Measurements from ENCODE around the gene RNF223.
A peak's percentile ranks its signal among the peaks of the same experiment; 100 is the strongest.
"Not testable (repeated sequence)": the region's sequence is repeated elsewhere in the genome, so short reads cannot be mapped to it uniquely, and the experiment has no call there.

RNF223 gene

DNA sequence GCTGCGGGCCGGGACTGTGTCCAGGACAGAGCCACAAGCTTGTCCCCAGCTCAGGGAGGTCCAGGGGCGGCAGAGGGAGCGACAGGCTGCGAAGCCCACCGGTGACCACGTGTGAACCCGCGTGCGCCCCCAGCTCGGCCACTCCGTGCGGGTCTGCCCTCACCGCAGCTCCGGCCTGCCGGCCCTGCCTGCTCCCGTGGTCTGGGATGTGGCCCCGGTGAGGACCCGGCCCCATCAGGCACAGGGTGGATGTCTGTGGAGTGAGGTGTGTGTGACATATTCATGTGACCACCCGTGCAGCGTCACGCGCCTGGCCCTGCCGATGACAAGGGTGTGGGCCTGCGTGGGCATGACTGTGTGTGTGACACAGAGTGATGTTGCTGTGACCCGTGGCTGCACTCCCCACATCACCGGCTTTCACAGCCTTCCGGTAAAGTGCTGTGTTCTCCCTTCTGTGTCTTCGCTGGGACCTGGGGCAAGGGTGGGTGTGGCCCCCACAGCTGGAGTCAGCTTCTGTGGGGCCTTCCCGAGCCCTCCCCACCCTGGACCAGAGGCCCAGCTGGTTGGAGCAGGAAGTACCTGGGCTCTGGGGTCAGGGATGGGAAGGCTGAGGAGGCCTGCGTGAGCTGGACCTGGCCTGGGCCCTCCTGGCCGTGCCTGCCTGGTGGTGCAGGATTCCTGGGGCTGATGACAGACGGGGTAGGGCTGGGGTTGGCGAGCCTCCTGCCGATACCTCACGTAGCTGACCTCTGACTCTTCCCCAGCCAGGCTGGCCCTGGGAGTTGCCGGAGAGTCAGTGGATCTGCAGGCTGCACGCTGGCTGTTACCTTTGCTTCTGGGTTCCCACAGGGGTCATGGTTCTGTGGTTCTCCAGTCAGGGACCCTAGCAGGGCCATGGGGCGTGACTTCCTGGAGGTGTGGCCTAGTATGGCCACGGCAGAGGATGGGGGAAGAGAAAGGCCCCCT lies 4.1 kb downstream of the RNF223 start:
- no peak for DNase-seq

DNA sequence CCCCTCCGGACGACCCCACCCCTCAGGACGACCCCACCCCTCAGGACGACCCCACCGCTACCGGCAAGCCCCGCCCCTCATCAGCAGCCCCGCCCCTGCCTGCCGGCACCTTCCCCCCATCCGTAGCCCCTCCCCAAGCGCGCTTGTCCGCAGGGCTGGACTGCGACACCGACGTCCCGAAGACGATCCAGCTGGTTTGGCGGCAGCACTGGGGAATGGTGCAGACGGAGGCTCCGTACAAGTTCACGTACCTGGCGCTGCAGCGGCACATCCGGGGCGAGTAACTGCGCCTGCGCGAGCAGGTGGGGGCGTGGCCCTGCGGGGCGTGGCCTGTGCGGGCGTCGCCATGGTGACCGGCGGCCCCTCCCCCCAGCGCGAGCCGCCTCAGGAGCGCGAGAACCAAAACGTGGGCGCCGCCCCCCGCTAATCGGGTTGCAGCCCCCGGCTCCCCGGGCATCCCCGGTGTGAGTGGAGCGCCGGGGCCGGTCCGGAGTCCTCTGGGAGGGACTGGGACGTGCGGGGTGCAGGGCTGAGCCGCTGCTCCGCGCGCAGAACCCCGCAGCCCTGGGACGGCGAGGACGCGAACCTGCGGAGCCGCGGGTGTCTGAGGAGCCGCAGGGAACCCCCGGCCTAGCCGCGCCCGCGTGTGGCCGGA lies 4.9 kb downstream of the RNF223 start:
- DNase-seq = peak; percentile 69

DNA sequence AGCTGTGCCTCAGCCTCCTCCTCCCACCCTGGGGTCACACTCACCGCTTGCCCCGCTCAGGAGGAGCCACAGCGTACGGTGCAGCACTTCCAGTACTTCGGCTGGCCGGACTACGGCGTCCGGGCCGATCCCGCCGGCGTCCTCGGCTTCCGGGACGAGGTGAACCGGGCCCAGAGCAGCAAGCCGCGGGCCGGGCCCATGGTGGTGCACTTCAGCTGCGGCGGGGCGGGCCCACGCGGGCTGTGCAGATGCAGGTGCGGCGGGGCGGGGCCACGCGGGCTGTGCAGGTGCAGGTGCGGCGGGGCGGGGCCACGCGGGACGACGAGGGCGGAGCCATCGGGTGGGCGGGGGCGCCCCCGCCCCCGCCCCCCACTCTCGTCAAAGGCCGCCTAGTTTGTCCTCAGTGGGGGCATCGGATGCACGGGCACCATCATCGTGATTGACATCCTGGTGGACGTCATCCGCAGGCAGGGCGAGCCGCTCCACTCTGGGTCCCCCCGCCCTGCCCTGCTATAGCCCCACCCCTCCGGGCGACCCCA lies 5.5 kb downstream of the RNF223 start:
- DNase-seq = peak; percentile 55

DNA sequence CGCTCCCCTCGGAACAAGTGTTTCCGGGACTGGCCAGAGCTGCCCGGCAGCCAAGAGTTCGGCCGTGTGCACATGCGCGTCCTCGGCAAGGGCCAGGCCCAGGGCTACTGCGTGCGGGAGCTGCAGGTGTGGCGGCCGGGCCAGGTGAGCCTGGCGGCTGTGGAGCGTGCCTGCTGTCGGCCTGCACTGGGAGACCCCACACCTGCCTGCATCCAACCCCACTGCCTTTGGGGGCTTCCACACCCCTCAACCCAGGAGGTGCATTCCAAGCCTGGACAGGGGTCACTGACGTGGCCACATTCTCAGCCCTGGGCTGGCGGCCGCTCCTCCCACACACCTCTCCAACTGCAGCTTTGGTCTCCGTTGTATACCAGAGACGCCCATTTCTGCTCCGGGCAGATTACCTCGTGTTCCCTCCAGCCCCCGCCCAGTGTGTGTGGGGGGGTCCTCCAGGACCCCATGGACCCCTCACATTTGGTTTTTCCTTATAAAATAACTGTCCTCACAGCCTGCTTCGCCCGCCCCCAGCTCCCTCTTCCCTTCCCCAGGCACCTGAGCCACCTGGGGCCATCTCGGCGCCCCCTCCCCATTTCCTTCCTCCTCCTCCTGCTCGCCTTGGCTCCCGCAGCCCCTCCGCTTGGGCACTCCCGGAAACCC lies 6.1 kb downstream of the RNF223 start:
- no peak for DNase-seq

DNA sequence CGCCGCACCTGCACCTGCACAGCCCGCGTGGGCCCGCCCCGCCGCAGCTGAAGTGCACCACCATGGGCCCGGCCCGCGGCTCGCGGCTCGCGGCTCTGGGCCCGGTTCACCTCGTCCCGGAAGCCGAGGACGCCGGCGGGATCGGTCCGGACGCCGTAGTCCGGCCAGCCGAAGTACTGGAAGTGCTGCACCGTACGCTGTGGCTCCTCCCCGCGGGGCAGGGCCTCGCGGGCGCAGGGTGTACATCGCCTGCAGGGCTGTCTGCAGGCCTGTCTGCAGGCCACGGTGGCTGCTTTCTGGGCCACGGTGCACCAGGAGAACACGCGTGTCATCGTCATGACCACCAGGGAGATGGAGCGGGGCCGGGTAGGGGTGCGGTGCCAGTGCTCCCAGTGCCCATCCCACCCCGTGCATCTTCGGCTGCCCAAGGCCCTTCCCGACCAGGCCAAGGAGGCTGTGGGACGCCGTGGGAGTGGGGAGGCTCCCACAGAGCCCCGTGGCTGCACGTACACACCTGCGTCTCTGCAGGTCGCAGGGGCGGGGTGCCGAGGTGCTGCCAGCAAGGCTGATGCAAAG lies 6.7 kb downstream of the RNF223 start:
- no peak for DNase-seq

DNA sequence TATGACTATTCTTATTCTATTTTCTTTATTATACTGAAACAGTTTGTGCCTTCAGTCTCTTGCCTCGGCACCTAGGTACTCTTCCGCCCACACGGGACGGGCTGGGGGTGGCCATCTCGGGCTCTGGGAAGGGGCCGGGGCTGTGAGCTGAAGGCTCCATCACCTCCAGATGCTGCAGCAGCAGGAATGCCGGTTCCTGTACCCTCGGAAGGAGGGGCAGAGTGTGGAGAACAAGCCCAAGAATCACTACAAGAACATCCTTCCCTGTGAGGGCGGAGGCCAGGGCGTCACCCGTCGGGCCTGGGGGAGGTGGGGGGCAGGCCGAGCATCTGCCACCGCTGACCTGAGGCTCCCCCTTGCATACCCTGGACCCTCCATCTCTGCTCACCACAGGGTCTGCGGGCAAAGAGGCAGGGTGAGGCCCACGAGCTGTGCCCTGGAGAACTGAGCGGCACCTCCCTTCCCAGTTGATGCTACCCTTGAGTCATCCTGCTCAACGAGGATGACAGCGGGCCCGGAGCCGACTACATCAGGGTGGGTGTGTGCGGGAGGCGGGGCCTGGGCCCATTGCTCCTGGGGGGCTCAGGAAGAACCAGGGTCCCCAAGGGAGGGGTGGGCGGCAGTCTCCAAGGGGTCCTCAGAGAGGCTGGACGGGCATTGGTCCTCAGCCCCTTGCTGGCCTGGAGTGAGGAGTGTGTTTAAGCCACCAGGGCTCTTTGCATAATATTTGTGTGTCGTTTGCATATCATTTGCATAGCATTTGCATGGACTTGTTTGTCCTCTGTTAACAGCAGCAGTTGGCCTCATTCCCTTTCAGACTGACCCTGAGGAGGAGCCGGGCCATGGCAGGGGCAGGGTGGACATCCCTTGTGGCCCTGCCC lies 7.5 kb downstream of the RNF223 start:
- no peak for DNase-seq

DNA sequence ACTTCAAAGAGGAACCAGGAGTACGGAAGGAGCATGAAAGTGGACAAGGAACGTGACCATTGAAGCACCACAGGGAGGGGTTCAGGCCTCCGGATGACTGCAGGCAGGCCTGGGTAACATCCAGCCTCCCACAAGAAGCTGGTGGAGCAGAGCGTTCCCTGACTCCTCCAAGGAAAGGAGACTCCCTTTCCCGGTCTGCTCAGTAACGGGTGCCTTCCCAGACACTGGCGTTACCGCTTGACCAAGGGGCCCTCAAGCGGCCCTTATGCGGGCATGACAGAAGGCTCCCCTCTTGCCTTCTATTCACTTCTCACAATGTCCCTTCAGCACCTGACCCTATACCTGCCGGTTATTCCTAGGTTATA lies 8.2 kb downstream of the RNF223 start:
- DNase-seq = not testable (repeated sequence)

DNA sequence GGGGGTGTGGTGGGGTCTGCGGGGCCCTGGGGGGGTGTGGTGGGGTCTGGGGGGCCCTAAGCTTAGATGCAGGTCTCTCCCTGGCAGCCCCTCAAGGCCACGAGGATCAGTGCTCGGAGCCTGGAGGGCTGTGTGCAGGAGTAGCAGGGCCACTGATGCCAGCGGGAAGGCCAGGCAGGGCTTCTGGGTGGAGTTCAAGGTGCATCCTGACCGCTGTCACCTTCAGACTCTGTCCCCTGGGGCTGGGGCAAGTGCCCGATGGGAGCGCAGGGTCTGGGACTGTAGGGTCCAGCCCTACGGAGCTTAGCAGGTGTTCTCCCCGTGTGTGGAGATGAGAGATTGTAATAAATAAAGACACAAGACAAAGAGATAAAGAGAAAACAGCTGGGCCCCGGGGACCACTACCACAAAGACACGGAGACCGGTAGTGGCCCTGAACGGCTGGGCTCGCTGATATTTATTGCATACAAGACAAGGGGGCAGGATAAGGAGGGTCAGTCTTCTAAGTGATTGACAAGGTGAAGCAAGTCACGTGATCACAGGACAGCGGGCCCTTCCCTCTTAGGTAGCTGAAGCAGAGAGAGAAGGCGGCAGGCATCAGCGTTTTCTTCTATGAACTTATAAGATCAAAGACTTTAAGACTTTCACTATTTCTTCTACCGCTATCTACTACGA lies 8.7 kb downstream of the RNF223 start:
- no peak for DNase-seq

DNA sequence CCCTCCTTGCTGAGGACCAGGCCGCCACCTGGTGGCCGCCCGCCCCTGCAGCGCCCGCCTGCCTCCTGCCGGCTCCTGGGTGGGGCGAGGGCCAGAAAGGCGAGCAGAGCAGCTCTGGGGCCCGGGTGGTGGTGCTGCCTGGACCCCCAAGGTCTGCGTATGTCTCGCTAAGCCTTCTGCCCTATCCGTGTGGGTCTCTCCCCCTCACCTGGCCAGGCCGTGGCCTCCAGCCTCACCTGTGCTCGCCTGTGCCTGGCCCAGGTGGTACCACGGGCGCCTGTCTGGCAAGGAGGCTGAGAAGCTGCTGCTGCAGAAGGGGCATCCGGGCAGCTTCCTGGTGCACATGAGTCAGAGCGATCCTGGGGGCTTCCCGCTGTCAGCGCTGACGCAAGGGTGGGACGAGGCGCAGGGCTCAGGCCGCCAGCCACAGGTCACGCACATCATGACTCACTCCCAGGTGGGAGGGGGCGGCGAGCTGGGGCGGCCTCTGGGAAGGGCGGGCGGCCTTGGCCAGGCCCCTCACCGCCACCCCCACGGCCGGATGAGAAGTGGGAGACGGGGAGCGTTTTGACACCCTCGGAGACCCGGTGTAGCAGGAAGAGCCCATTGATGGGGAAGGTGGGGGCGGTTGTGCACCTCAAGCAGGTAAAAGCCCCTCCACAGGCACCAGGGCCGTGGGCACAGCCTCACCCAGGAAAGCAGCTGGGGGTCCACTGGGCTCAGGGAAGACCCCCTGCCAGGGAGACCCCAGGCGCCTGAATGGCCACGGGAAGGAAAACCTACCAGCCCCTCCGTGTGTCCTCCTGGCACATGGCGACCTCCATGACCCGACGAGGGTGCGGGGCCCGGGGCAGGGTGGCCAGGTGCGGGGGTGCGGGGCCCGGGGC lies 9.9 kb downstream of the RNF223 start:
- peak; percentile 18 for DNase-seq

DNA sequence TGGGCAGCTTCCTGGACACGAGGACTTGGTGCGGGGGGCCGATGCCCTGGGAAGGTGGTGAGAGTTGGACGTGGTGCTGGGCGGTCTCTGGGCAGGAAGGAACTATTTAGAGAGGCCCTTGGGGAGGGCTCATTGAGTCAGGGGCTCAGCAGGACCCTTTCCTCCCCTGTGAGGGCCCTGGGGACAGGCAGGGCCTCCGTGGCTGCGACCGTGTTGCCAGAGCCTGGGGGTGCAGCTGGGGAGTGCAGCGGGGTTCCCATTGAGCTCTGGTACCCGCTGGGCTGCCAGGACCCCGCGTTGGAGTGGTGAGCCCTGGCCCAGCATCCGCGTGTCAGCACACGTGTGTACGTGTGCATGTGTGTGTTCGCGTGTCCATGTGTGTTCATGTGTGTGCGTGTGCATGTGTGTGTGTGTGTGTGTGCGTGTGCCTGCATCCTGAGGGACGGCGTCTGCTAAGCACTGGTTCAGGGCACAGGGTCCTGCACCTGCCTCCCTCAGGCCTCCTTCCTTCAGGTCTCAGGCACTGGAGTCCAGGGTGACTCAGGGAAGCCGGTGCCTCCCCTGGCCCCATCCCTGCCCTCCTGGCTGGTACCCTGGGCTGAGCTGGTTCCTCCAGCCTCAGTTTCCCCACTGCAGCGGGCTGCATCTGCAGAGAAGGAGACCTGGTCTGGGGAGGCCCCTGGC lies 10.7 kb downstream of the RNF223 start:
- no peak for DNase-seq

DNA sequence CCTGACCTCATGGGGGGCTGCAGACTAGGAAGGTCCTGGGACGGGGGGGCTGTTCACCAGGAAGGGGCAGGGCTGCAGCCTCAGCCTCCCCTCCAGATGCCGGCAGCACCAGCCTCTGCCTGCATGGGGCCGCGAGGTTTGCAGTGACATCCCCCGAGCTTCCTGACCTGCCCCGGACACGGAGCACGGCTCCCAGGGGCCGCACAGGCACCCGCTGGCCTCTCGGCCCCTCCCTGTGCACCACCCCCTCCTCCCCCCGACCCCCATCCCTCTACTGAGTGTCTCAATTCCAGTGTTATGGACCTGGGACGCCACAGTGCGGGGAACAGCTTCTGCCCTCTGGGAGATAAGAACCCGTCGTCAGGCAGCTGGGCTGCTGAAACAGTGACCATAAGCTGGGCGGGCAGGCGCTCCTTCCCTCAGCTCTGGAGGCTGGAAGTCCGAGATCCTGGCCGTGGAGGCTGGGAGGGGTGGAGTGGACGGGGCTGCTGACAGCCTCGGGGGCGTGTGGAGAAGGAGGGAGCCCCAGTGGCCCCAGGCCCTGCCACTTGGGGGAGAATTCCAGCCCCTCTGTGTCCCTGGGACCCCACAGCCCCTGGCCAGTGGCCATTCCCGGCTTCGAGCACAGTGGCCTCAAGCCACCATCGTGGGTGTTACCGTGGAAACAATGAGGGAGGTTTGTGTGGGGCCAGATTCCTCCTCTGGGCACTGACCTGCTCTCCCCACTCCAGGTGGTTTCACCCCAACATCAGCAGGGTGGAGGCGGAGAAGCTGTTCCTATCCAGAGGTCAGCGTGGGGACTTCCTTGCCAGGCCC lies 11.6 kb downstream of the RNF223 start:
- no peak for DNase-seq

DNA sequence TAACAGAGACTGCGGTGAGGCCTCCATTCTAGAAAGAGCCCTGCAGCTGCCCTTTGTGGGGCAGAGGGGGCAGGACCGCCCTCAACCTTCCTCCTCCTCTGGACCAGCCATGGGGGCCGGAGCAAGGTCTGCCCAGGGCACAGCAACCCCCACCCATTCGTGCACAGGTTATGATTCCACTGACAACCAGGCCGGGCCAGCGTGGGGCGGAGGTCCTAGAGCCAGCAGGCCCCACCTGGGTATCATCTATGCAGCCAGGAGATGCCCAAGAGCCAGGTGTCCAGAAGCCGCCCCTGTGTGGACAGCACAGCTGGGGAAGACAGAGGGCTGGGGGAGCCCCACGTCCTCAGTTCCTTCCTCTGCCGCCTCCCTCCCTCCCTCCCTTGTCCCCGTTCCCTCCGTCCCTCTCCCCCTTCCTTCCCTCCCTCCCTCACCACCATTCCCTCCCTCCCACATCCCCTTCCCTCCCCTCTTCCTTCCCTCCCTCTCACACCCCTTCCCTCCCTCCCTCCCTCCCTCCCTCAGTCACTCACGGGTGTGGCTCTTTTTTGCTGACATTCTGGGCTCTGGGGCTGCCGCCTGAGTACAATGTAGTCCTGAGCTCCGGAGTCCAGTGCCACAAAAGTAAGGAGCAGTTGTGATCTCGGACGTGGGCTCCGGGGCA lies 12.3 kb downstream of the RNF223 start:
- no peak for DNase-seq

DNA sequence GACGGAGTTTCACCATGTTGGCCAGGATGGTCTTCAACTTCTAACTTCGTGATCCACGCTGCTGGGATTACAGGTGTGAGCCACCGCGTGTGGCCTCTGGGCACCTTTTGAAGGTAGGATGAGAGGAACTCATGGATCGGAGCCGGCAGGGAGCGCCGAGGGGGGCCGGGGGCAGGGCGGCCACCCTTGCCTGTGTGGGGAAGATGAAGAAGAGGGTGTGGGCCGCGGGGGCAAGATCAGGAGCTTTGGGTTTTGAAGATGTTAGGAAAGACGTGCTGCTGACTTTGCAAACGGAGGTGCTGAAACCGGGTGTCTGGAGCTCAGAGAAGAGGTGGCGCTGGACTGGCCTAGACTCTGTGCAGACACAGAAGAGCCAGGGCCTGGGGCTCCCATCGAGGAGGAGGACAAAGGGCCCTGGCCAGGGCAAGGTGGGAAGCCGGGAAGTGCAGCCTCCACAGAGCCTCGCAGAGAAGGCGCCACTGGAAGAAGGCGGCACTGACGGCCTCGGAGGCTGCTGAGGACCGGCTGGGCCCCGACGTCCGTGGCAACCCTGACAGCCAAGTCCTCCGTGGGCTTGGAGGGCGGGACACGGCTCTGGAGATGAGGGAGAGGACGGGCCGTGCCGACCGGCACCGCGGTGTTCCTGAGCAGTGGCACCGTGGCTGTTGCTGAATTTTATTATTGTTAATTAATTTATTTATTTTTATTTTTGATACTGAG lies 13.7 kb downstream of the RNF223 start:
- DNase-seq = no peak

DNA sequence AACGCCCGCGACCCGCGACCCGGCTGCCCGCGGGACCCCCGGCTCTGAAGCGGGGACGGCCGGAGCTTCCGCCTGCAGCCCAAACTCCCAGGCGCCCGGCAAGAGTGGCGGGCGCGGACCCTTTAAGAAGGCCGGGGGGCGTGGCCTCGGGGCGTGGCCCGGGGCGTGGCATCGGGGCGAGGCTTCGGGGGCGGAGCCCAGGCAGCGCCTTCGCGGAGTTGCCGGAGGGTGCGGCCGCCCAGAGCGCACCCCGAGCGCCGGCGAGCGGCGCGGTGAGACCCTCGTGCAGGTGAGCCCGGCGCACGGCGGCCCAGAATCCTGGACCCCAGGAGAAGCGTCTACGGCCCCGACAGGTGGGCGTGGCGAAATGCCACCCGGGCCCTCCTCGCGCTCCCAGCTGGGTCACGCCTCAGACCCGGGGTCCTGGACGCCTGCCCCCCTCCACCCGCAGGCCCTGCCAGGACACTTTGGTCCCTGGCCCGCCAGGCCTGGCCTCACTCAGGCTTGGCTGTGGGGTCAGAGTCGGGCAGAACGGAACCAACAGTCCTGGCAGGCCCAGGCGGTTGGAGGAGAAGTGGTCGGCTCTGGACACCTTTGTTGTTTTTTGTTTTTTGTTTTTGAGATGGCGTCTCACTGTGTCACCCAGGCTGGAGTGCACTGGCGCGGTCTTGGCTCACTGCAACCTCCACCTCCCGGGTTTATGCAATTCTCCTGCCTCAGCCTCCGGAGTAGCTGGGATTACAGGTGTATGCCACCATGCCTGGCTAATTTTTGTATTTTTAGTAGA lies 14.4 kb downstream of the RNF223 start:
- DNase-seq = peak; percentile 69

DNA sequence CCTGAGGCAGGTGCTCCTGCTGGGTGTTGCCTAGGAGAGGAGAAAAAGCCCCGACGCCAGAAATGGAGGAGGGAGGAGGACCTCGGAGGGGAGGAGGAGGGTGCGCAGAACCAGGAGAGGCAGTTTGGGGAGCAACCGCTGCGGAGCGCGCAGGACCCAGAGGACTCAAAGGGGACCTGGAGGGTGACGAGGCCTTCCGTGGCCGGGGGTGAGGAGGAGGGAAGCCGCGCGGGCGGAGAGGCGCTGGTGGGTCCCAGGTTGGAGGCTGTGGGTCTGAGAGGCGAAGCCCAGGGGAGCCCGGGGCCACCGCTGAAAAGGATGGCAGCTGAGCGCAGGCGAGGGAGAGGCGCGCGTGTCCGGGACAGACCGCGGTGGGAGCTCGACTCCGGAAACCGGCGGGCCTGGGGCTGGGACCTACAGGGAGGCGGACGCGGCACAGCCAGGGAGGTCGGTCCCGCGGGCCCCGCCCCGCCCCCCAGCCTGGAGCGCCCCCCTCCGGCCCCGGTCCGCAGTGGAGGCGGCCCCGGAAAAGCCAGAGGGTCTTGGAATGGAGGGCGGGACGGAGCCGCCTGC lies 15.1 kb downstream of the RNF223 start:
- peak; percentile 7 for DNase-seq

Measured in NCI-H1105 treated with DMSO at 0.1 percent for 48 hours (cell line).